ENCODE results near the gene CTNNA2.

- no peak for TF ChIP-seq POLR2A (IDR thresholded peaks at IDR 0.05; ENCODE audit: control extremely low read depth in 1 of 2, low read depth in 2 of 2, low read length in 2 of 2)
- no peak for TF ChIP-seq SIX5 (IDR thresholded peaks at IDR 0.05; ENCODE audit: low read depth, low read length)
- no peak for TF ChIP-seq CTCF (IDR thresholded peaks at IDR 0.05; ENCODE audit: control extremely low read depth in 1 of 3, insufficient read depth in 1 of 3, low read depth in 1 of 3, low read length in 3 of 3)
- no peak for TF ChIP-seq POLR2AphosphoS5 (IDR thresholded peaks at IDR 0.05; ENCODE audit: low read depth, low read length)
- no peak for TF ChIP-seq SIN3A (conservative IDR thresholded peaks at IDR 0.05 in 1 of 2, IDR thresholded peaks at IDR 0.05 in 1 of 2; ENCODE audit: low read depth in 1 of 2, low read length in 2 of 2)
- TF ChIP-seq PHF8 (conservative IDR thresholded peaks at IDR 0.05; ENCODE audit: low read depth, low read length) = no peak
- TF ChIP-seq EZH2 (IDR thresholded peaks at IDR 0.05; ENCODE audit: low read depth, low read length, severe bottlenecking) = no peak
- TF ChIP-seq E2F6 (IDR thresholded peaks at IDR 0.05) = no peak
- no peak for TF ChIP-seq TBP (IDR thresholded peaks at IDR 0.05; ENCODE audit: low read depth, low read length)
Measured at GRCh38 chr2:79780781-79781180, 267.9 kb downstream of the CTNNA2 start.

Measured in H1 (cell line).